ENCODE results near the gene UBE2D2. TPM values are rescaled to one million over a fixed set of nuclear protein-coding genes. Genes with fewer than 3 reads are reported as not detected.
"Not testable (repeated sequence)": the region's sequence is repeated elsewhere in the genome, so short reads cannot be mapped to it uniquely, and the experiment has no call there.

Gene UBE2D2
- 100 to 1,000 TPM in 1 of 4 donors, 10 to 100 TPM in 3; 86.9 to 104 (median 91.5) TPM for total RNA-seq

DNA sequence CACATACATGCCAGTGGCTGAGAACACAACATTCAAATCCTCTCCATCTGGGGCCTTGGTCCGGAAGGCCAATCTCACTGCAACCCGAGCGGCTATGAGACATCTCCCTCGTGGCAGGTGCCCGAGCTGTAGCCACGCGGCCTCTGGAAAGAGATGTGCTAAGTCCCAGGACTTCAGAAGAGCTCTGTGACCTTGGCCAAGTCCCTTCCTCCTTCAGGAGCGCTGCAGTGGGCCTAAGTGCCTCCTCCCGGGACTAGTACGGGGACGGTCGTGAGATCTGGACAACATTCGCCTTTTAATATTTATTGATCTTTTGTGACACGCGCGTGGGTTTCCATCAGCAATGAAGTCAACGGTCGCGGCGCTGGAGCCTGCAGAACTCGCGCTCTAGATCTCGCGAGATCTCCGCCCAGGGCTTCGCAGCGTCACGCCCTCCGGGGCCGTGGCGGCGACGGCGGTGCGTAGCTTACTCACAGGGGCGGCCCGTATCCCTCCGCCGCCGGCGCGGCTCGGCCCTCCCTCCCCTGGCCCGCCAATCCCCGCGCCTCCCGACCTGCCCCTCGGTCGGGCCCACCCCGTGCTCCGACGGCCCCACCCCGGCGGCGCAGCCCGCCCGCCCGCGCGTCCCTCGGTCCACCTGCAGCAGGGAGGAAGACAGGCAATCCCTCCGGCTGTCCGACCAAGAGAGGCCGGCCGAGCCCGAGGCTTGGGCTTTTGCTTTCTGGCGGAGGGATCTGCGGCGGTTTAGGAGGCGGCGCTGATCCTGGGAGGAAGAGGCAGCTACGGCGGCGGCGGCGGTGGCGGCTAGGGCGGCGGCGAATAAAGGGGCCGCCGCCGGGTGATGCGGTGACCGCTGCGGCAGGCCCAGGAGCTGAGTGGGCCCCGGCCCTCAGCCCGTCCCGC lies at the start of gene UBE2D2:
UBE2D2 (plus strand) TSS at position 588 of the 903 bp plus-strand sequence. CDS start 453 bp downstream, outside the sequence.
- Histone ChIP-seq H3K27ac (replicated peaks in 1 of 4) (peak within 1 kb of the TSS; percentile 96 to 99 (median 98)), H3K4me3 (peak within 1 kb of the TSS; percentile 75 to 99 (median 95)), H3K36me3 (peaks cover 0 to 4% (median 0%) of the 10 kb centered on the region in 4 donors), H3K9me3 (no peaks in the 10 kb centered on the region), H3K27me3 (no peaks in the 10 kb centered on the region), H3K4me1 (peaks cover 33 to 48% (median 45%) of the 10 kb centered on the region in 4 donors)
- intact Hi-C loops (cut with DNase I) = loop anchor here (5.0 kb wide), 2 partner anchors 44 to 139 kb away; no protein-coding TSS in a partner anchor
- peak; percentile 67 for TF ChIP-seq POLR2A (IDR thresholded peaks at IDR 0.05; ENCODE audit: low read depth)
- TF ChIP-seq POLR2AphosphoS5 (IDR thresholded peaks at IDR 0.05) = peak; percentile 82 to 91
- no peak for TF ChIP-seq EP300 (IDR thresholded peaks at IDR 0.05)
- peak; percentile 99 for DNase-seq (ENCODE audit: extremely low spot score)
- 1% methylated on average over 13 of the region's 89 CpGs for WGBS

DNA sequence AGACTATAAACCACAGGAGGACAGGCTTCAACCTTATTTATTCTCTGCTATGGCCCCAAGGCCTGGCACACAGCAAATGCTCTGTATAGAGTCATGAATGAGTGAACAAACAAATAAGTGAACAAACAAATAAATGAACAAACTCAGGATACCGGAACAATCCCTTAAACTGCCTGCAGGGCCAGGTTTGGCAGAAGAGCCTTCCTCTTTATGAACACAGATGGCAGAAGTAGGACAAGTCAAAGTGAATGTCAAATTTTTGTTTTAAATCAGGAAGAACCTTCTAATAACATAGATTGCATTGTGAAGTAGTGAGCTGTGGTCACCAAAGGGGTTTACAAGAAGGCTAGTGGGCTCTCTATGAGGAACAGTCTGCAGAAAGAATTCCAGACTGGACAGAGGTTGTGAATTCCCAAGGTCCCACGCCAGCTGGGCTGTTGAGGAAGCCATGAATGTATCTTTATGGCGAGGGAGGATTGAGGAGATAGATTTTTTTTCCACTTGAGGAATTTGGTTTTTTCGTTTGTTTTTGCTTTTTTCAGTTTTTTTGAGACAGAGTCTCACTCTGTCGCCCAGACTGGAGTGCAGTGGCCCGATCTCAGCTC lies 48.3 kb upstream of the UBE2D2 start:
- TF ChIP-seq POLR2A (IDR thresholded peaks at IDR 0.05; ENCODE audit: low read depth) (no peak), EP300 (IDR thresholded peaks at IDR 0.05) (no peak), POLR2AphosphoS5 (IDR thresholded peaks at IDR 0.05) (no peak)
- TF ChIP-seq, protein P1, sequence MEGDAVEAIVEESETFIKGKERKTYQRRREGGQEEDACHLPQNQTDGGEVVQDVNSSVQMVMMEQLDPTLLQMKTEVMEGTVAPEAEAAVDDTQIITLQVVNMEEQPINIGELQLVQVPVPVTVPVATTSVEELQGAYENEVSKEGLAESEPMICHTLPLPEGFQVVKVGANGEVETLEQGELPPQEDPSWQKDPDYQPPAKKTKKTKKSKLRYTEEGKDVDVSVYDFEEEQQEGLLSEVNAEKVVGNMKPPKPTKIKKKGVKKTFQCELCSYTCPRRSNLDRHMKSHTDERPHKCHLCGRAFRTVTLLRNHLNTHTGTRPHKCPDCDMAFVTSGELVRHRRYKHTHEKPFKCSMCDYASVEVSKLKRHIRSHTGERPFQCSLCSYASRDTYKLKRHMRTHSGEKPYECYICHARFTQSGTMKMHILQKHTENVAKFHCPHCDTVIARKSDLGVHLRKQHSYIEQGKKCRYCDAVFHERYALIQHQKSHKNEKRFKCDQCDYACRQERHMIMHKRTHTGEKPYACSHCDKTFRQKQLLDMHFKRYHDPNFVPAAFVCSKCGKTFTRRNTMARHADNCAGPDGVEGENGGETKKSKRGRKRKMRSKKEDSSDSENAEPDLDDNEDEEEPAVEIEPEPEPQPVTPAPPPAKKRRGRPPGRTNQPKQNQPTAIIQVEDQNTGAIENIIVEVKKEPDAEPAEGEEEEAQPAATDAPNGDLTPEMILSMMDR (IDR thresholded peaks at IDR 0.05) = no peak
- 87% methylated on average over 6 of the region's 6 CpGs for WGBS
- Histone ChIP-seq H3K4me1 (peaks cover 3 to 12% (median 5%) of the 10 kb centered on the region in 4 donors), H3K36me3 (no peaks in the 10 kb centered on the region), H3K27ac (replicated peaks in 1 of 4) (no peak overlapping the region), H3K27me3 (no peaks in the 10 kb centered on the region), H3K4me3 (no peak overlapping the region), H3K9me3 (no peaks in the 10 kb centered on the region)
- DNase-seq (ENCODE audit: extremely low spot score) = no peak
- intact Hi-C loops (cut with DNase I) = no loop called here

DNA sequence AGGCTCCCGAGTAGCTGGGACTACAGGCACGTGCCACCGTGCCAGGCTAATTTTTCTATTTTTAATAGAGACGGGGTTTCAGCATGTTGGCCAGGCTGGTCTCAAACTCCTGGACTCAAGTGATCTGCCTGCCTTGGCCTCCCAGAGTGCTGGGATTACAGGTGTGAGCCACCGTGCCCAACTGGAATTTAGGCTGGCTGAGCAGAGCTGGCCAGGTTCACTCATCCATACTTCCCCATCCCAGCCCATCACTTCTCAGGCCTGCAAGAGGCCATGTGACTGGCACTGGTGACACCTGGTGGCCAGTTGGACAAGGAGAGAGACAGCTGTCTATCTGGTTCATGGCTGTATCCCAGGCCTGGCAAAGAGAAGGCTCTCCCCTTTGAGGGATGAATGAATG lies 47.7 kb upstream of the UBE2D2 start:
- H3K36me3 ChIP-seq; H3K4me3 ChIP-seq; H3K27ac ChIP-seq (replicated peaks in 1 of 4); intact Hi-C loops (cut with DNase I); H3K9me3 ChIP-seq; H3K27me3 ChIP-seq: not testable (repeated sequence)
- WGBS = 86% methylated on average over 4 of the region's 5 CpGs
- peaks cover 4 to 17% (median 10%) of the 10 kb centered on the region in 4 donors for H3K4me1 ChIP-seq
- peak; percentile 92 for DNase-seq (ENCODE audit: extremely low spot score)
- TF ChIP-seq, protein P1 (IDR thresholded peaks at IDR 0.05) = peak; percentile 57 to 67 (median 58)
- TF ChIP-seq POLR2AphosphoS5 (IDR thresholded peaks at IDR 0.05) = peak in 1 of 2 donors; percentile 46

DNA sequence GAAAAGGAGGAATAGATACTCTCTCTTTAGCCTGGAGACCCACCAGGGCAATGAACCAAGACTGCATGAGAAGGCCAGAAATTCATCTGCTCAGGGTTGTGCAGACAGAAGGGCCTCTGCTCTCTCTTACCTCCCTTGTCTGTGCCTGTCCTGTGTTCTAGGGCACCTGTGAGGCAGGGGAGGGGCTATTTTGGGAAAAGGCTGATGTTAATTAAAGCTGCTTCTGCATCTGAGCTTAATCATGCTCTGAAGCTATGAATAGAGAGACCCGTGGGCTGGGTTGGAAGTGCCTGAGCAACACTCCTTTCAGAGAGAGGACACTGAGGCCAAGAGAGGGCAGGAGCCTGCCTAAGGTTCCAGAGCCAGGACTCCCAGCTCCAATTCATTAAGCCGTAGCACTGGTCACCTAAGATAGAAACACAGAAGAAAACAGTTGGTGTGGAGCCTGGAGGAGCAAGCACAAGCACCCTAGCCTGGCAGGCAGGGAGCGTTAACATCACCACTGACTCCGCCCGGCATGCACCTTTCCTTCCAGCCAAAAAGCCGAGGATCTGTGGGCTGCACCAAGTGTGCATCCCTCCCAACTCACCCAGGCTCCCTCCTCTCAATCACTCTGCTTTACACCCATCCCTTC lies 47.2 kb upstream of the UBE2D2 start:
- peaks cover 7 to 21% (median 12%) of the 10 kb centered on the region in 4 donors for H3K4me1 ChIP-seq
- no peak overlapping the region for H3K4me3 ChIP-seq
- H3K27me3 ChIP-seq = no peaks in the 10 kb centered on the region
- H3K36me3 ChIP-seq = no peaks in the 10 kb centered on the region
- WGBS = 85% methylated on average over 6 of the region's 6 CpGs
- no peaks in the 10 kb centered on the region for H3K9me3 ChIP-seq
- TF ChIP-seq POLR2A (IDR thresholded peaks at IDR 0.05; ENCODE audit: low read depth) (no peak), POLR2AphosphoS5 (IDR thresholded peaks at IDR 0.05) (no peak), EP300 (IDR thresholded peaks at IDR 0.05) (no peak)
- TF ChIP-seq, protein P1 (IDR thresholded peaks at IDR 0.05) = no peak
- intact Hi-C loops (cut with DNase I) = no loop called here
- DNase-seq (ENCODE audit: extremely low spot score) = no peak
- no peak overlapping the region for H3K27ac ChIP-seq (replicated peaks in 1 of 4)

DNA sequence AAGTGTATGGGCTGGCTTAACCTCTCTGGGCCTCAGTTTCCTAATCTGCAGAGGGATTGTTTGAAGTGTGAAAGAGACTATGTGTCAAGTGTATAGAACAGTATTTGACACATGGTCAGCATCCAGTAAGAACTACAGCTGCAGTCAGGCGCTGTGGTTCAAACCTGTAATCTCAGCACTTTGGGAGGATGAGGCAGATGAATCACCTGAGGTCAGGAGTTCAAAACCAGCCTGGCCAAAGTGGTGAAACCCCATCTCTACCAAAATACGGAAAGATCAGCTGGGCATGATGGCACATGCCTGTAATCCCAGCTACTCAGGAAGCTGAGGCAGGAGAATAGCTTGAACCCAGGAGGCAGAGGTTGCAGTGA lies 46.7 kb upstream of the UBE2D2 start:
- Histone ChIP-seq H3K4me3 (no peak overlapping the region), H3K27me3 (no peaks in the 10 kb centered on the region), H3K27ac (replicated peaks in 1 of 4) (no peak overlapping the region), H3K4me1 (peaks cover 7 to 21% (median 12%) of the 10 kb centered on the region in 4 donors), H3K36me3 (no peaks in the 10 kb centered on the region), H3K9me3 (no peaks in the 10 kb centered on the region)
- 84% methylated on average over 2 of the region's 2 CpGs for WGBS
- TF ChIP-seq EP300 (IDR thresholded peaks at IDR 0.05) = no peak
- TF ChIP-seq, protein P1 (IDR thresholded peaks at IDR 0.05) = no peak
- no peak for TF ChIP-seq POLR2AphosphoS5 (IDR thresholded peaks at IDR 0.05)
- TF ChIP-seq POLR2A (IDR thresholded peaks at IDR 0.05; ENCODE audit: low read depth) = no peak
- intact Hi-C loops (cut with DNase I) = no loop called here
- DNase-seq (ENCODE audit: extremely low spot score) = no peak

Measured in esophagus muscularis mucosa (tissue), 4 donors.